ENCODE measurements around the gene ASCL5. TPM values are rescaled to one million over a fixed set of nuclear protein-coding genes. Genes with fewer than 3 reads are reported as not detected.

The ASCL5 gene
- total RNA-seq, 4 donors from 2014 or later: not detected

GRCh38 chr1:201153474-201154388 is 26.7 kb upstream of the ASCL5 start:
- TF ChIP-seq EP300 (IDR thresholded peaks at IDR 0.05): no peak
- TF ChIP-seq CTCF (IDR thresholded peaks at IDR 0.05): no peak
- no peaks in the 10 kb centered on the region for H3K27me3 ChIP-seq
- H3K4me1 ChIP-seq: peaks cover 0 to 25% (median 8%) of the 10 kb centered on the region in 3 donors
- 24% methylated on average over 3 of the region's 37 CpGs; no CpG with 5 or more reads in 1 of the 2 donors for WGBS, 2 donors (ENCODE audit: low coverage in 1 of 2)
- peak; percentile 85 for ATAC-seq
- H3K9me3 ChIP-seq: no peaks in the 10 kb centered on the region
- H3K36me3 ChIP-seq: peaks cover 0 to 32% of the 10 kb centered on the region in 2 donors
- H3K4me3 ChIP-seq: peak overlapping the region; percentile 50 to 77
- H3K27ac ChIP-seq: peak overlapping the region in 3 of 4 donors; percentile 75 to 84 (median 82)

- no peaks in the 10 kb centered on the region for H3K9me3 ChIP-seq
- ATAC-seq: no peak
- WGBS, 2 donors (ENCODE audit: low coverage in 1 of 2): 64 to 92% methylated on average over 2 to 3 of the region's 4 CpGs
- peaks cover 0 to 16% (median 5%) of the 10 kb centered on the region in 3 donors for H3K4me1 ChIP-seq
- peak in 2 of 4 experiments; percentile 12 to 26 for TF ChIP-seq CTCF (IDR thresholded peaks at IDR 0.05)
- TF ChIP-seq POLR2A (IDR thresholded peaks at IDR 0.05): no peak
- no peak for TF ChIP-seq EP300 (IDR thresholded peaks at IDR 0.05)
- no peak for TF ChIP-seq POLR2AphosphoS5 (IDR thresholded peaks at IDR 0.05)
- H3K4me3 ChIP-seq: no peak overlapping the region
- H3K27me3 ChIP-seq: no peaks in the 10 kb centered on the region
- H3K27ac ChIP-seq: no peak overlapping the region
- peaks cover 0 to 75% of the 10 kb centered on the region in 2 donors for H3K36me3 ChIP-seq
Observed at GRCh38 chr1:201149400-201149799, 22.4 kb upstream of the ASCL5 start.

DNA sequence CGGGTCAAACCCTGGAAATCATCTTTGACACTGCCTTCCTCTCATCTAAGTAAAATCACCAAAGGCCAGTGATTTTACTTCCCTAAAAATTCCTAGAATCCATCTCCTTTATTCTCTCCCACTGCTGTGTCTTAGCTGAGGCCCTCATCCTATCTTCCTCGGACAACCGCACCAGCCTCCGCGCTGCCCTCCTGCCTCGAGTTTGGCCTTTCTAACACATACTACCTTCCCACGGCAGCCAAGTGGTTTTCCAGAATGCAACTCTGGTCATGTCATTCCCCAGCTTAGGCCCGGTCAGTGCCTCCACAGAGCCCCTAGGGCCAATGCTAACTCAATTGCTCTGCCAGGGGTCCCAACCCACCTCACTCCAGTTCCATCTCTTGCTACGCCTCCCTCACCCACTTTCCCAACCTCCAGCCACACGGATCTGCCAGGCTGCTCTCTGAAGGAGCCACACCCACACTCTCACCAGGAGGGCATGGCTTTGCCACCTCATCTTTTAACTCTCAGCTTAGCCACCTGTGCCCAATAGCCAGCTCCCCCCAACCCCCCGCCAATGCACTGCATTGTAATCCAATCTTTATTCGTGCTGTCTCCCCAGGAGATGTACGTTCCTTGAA is 20.5 kb upstream of the ASCL5 start:
- H3K9me3 ChIP-seq: no peaks in the 10 kb centered on the region
- no peak for TF ChIP-seq POLR2A (IDR thresholded peaks at IDR 0.05)
- TF ChIP-seq CTCF (IDR thresholded peaks at IDR 0.05): no peak
- TF ChIP-seq POLR2AphosphoS5 (IDR thresholded peaks at IDR 0.05): no peak
- TF ChIP-seq EP300 (IDR thresholded peaks at IDR 0.05): no peak
- peaks cover 0 to 94% of the 10 kb centered on the region in 2 donors for H3K36me3 ChIP-seq
- WGBS, 2 donors (ENCODE audit: low coverage in 1 of 2): 85 to 92% methylated on average over 8 to 11 of the region's 13 CpGs
- peaks cover 0 to 6% (median 0%) of the 10 kb centered on the region in 3 donors for H3K4me1 ChIP-seq
- H3K4me3 ChIP-seq: no peak overlapping the region
- no peak for ATAC-seq
- no peaks in the 10 kb centered on the region for H3K27me3 ChIP-seq
- H3K27ac ChIP-seq: no peak overlapping the region

DNA sequence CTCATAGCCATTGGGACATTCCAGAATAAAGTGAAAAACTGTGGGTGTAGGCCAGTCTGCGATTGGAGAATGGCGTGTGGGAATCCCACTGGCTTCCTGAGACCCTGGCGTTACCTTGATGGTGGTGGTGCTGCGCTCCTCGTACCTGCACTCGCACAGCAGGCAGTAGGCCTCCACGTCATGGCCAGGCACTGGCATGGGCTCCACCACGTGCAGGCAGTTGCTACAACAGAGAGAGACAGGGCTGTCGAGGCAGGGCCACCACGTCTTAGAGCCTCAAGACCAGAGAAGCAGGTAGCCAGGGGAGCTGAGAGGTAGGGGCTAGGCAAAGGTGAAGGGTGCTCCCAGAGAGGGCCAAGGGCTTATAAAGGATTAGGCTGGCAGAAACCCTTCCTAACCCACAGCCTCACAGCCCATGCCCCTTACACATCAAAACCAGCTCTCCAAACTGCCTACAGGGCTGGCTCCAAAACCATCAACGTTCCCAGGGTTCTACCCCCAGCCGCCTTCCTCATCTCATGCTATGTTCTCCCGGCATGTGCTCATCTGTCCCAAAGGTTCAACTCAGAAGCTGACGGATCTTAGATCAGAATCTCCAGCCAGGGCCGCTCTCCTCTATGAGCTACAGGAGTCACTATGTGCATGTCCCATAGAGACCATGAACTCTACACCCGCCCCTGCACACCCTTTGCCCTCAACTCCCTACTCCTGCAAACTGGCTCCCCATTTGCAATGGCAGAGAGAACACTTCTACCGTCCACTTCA is 19.8 kb upstream of the ASCL5 start:
- no peak overlapping the region for H3K27ac ChIP-seq
- peaks cover 0 to 12% (median 0%) of the 10 kb centered on the region in 3 donors for H3K4me1 ChIP-seq
- H3K4me3 ChIP-seq: no peak overlapping the region
- ATAC-seq: no peak
- no peaks in the 10 kb centered on the region for H3K27me3 ChIP-seq
- H3K36me3 ChIP-seq: peaks cover 0 to 100% of the 10 kb centered on the region in 2 donors
- no peaks in the 10 kb centered on the region for H3K9me3 ChIP-seq
- TF ChIP-seq EP300 (IDR thresholded peaks at IDR 0.05): no peak
- TF ChIP-seq POLR2A (IDR thresholded peaks at IDR 0.05): no peak
- no peak for TF ChIP-seq CTCF (IDR thresholded peaks at IDR 0.05)
- TF ChIP-seq POLR2AphosphoS5 (IDR thresholded peaks at IDR 0.05): no peak
- WGBS, 2 donors (ENCODE audit: low coverage in 1 of 2): 93 to 94% methylated on average over 5 to 7 of the region's 17 CpGs
